HEK293T (cell line): ENCODE data around the gene FPGS.

ENCODE experiments used
- BHLHE40 ChIP-seq: fragments of 450-650 bp; IDR thresholded peaks from 2 replicates; pipeline ENCODE4 v1.6.1; 2016; ENCODE audit warnings: mild to moderate bottlenecking, moderate library complexity, borderline replicate concordance
- ELF4 ChIP-seq: fragments of 450-650 bp; IDR thresholded peaks from 2 replicates; pipeline ENCODE4 v1.6.1; 2017; ENCODE audit warnings: antibody characterized with exemption
- FOXA1 ChIP-seq: fragments of 450-650 bp; IDR thresholded peaks from 2 replicates; pipeline ENCODE4 v1.6.1; 2016; ENCODE audit warnings: mild to moderate bottlenecking
- SUZ12 ChIP-seq: fragments of 450-650 bp; IDR thresholded peaks from 2 replicates; pipeline ENCODE4 v1.6.1; 2016; ENCODE audit warnings: mild to moderate bottlenecking
- ZNF384 ChIP-seq: fragments of 450-650 bp; IDR thresholded peaks from 2 replicates; pipeline ENCODE4 v1.6.1; 2016

- TF ChIP-seq FOXA1 (no peak), ZNF384 (no peak), SUZ12 (no peak), BHLHE40 (no peak), ELF4 (no peak)
These were observed 40.5 kb upstream of the FPGS start for GRCh38 chr9:127762111-127762676.
